ENCODE measurements around the gene ADGRG1.

ADGRG1 gene

DNA sequence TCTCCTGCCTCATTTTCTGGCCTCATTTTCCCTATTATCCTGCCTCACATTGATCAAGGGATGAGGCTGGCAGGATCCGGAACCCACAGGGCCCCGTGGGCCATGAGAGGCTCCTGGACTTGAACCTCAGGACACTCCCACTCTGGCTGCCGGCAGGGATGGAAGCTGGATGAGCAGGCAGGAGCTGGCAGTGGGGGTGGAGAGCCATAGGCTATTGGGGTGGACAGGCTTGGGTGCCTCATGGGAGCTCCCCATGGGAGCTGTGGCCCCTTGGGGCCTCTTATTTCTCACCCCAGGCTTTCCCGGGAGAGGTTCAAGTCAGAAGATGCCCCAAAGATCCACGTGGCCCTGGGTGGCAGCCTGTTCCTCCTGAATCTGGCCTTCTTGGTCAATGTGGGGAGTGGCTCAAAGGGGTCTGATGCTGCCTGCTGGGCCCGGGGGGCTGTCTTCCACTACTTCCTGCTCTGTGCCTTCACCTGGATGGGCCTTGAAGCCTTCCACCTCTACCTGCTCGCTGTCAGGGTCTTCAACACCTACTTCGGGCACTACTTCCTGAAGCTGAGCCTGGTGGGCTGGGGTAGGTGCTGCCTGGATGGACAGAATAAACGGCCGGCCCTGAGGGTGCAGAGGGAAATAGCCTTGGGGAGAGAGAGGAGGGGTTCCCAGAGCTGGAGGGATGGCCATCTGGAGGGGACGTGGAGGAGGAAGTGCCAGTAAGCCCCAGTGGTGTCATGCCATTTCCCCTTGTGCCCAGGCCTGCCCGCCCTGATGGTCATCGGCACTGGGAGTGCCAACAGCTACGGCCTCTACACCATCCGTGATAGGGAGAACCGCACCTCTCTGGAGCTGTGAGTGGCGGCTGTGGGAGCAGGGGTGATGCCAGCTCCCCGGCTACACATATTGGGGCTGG, 55.5 kb downstream of the ADGRG1 start:
- DNase-seq (ENCODE audit: low spot score) = no peak

- DNase-seq (ENCODE audit: low spot score) = no peak
Measured at GRCh38 chr16:57684626-57685358, 56.4 kb downstream of the ADGRG1 start.

DNA sequence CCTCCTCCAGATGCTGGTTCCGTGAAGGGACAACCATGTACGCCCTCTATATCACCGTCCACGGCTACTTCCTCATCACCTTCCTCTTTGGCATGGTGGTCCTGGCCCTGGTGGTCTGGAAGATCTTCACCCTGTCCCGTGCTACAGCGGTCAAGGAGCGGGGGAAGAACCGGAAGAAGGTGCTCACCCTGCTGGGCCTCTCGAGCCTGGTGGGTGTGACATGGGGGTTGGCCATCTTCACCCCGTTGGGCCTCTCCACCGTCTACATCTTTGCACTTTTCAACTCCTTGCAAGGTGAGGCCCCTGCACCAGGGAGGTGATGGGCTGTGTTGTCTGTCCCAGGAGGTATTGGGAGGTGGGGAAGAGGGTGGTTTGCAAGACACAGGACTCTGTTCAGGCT, 57.2 kb downstream of the ADGRG1 start:
- DNase-seq (ENCODE audit: low spot score) = no peak

GRCh38 chr16:57686577-57686976, 58.1 kb downstream of the ADGRG1 start:
- no peak for DNase-seq (ENCODE audit: low spot score)

- no peak for DNase-seq (ENCODE audit: low spot score)
Measured at GRCh38 chr16:57687363-57687929, 59.0 kb downstream of the ADGRG1 start.

GRCh38 chr16:57688487-57688986, 60.1 kb downstream of the ADGRG1 start:
- no peak for DNase-seq (ENCODE audit: low spot score)

GRCh38 chr16:57688987-57689761, 60.7 kb downstream of the ADGRG1 start:
- no peak for DNase-seq (ENCODE audit: low spot score)

DNA sequence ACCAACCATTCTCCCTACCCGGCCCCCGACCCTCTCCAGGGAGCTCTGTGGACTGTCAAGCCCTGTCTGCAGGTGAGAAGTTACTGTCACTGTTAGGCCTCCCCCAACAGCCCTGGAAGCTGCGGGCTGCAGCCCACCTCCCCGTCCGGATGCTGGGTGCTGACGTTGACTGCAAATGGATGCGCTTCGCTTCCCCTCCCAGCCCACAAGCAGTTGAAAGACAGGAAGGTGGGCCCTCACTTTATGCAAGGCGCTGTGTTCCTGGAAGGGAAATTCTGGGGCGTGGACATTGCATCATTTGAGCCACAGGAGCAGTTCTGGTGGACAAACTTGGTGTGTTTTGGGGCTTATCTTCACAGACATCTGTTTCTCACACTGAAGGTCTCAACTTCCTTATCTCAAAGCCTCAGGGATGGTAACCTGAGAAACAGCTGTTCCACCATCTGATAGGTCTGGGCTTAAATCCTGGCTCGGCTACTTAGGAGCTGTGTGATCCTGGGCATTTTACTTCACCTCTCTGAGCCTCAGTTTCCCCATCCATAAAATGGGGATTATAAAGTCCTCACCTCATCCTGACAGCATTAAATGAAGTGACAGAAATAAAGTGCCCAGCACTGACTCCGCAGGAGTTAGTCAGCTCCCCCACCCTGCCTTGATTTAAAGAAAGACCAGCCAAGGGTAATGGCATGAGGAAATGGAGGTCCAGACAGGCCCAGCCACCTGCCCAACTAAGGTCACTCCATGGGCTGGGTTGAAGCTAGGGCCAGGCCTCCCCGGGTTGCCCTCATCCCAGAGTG, 61.5 kb downstream of the ADGRG1 start:
- no peak for DNase-seq (ENCODE audit: low spot score)

DNA sequence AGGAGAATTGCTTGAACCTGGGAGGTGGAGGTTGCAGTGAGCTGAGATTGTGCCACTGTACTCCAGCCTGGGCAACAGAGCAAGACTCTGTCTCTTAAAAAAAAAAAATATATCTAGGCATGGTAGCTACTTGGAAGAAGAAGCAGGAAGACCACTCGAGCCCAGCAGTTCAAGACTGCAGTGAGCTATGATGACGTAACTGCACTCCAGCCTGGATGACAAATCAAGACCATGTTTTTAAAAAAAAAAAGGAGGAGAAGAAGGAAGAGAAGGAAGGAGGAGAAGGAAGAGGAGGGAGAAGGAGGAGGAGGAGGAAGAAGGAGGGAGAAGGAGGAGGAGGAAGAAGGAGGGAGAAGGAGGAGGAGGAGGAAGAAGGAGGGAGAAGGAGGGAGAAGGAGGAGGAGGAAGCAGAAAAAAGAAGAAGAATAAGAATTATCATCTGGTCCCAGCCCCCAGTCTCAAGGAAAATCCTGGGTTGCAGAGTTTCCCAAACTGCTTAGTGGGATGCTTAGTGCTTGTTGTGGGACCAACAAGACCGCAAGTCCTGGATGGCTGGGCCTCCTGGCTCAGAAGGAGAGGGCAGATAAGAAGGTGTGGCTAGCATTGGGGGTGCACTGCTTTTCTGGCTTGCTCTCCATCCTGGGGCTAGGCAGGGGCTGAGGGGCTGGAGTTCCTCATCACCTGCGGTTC, 62.5 kb downstream of the ADGRG1 start:
- no peak for DNase-seq (ENCODE audit: low spot score)

- DNase-seq (ENCODE audit: low spot score) = no peak
Measured at GRCh38 chr16:57692636-57693035, 64.2 kb downstream of the ADGRG1 start.

DNA sequence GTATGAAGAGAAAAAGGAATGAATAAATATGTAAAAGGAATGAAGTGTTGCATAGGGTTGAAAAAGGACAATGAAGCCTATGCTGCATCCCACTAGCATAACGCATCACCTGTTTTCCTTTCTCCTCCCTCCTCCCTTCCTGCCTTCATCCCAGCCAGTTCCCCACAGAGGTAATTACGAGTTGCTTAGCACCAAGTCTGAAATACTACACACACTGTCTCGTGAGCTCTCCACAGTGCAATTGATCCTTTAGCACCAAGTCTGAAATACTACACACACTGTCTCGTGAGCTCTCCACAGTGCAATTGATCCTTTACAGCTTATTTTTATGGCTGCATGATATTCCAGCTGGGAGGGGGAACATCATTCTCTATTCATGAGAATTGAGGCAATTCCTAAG, 65.1 kb downstream of the ADGRG1 start:
- no peak for DNase-seq (ENCODE audit: low spot score)

DNA sequence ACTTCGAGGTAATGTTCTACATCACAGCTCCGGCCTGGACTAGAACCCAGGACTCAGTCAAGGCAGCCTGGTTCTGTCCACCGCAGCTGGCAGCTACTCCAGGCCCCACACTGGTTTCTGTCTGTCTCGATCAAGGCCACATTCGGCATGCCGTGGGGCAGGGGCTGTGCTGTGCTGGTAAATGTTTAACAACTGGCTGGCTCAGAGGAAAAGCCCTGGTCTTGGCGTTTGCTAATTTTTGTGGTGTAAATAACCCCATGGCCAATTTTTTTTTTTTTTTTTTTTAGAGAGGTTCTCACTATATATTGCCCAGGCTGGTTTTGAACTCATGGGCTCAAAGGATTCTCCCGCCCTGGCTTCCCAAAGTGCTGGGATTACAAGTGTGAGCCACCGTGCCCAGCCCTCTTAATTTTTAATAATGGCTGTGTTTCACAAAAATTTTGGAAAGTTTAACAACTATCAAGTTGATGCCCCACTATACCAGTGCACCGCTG, 65.8 kb downstream of the ADGRG1 start:
- no peak for DNase-seq (ENCODE audit: low spot score)

- no peak for DNase-seq (ENCODE audit: low spot score)
Measured at GRCh38 chr16:57694725-57695679, 66.6 kb downstream of the ADGRG1 start, which contains the start of gene DRC7. DRC7 (plus strand) TSS chr16:57694806; CDS start chr16:57697950, 3,144 bp downstream.

GRCh38 chr16:57695680-57696069, 67.2 kb downstream of the ADGRG1 start:
- no peak for DNase-seq (ENCODE audit: low spot score)

DNA sequence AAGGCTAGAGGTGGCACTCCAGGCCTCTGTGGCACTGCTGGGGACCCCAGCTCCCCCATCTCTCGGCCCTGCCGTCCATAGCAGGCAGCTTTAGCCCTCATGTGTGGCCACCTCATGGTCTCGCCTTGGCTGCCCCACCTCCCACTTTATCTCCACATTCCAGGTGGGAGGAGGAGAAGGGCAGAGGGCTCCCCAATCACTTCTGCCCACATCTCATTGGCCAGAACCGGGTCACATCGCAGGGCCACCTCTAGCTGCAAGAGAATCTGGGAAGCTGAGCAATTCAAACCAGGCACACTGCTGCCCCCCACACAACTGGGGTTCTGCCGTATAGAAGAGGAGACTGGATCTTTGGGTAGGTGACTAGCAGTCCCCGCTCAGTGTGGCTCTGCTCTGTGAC, 67.8 kb downstream of the ADGRG1 start:
- no peak for DNase-seq (ENCODE audit: low spot score)

DNA sequence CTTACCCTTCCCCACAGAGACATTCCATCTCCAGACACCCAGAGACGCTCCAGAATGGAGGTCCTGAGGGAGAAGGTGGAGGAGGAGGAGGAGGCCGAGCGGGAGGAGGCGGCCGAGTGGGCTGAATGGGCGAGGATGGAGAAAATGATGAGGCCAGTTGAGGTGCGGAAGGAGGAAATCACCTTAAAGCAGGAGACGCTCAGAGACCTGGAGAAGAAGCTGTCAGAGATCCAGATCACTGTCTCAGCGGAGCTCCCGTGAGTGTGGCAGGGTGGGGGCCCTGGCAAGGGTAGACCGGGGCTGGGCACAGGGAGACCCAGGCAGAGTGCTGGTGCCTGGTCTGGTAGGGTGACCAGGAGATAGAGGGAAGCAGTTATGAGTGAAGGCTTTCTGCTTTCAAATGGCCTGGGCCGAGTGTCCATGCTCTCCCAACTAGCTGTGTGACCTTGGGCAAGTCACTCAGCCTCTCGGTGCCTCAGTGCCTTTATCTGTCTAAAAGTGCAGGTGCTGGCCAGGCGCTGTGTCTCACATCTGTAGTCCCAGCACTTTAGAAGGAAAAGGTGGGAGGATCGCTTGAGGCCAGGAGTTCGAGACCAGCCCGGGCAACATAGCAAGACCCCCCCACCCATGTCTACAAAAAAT, 69.6 kb downstream of the ADGRG1 start:
- no peak for DNase-seq (ENCODE audit: low spot score)

DNA sequence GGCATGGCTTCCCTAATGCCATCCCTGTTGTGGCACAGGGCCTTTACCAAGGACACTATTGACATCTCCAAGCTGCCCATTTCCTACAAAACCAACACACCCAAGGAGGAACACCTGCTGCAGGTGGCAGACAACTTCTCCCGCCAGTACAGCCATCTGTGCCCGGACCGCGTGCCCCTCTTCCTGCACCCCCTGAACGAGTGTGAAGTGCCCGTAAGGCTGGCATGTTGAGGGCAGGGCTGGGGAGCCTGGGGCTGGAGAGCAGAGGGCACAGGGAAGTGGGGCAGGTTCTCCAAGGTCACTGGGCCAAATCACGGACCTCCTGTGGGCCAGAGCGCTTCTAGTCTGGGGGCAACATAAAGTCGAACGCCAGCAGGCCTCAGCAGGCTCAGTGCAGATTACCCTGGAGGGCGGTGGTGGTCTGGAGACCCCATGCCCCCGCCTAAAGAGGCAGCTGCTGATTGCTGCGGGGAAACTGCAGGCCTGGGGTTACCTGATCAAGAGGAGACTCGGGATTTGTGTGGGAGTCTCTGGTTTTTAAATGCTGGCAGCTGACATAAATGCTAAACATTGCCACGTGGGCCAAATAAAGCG, 70.5 kb downstream of the ADGRG1 start:
- DNase-seq (ENCODE audit: low spot score) = no peak

DNA sequence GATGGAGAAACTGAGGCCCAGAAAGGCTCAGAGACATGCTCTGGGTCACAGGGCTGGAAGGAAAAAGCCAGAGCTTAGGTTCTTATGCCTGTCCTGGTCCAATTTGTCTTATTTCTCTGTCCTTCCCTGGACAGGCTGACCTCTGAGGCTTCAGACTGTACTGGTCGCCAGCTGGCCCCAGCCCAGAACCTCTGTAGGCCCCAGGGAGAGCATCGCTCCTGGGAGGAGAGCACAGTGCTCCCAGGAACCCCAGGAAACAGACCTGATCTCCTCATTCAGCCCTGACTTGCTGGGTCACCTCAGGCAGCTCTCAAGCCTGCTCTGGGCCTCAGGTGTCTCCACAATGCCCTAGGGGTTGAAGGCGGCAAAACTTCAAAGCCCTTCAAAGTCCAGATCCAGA, 71.1 kb downstream of the ADGRG1 start:
- no peak for DNase-seq (ENCODE audit: low spot score)
